HepG2 (cell line): Measurements from ENCODE around the gene CABLES2. TPM values are rescaled to one million over a fixed set of nuclear protein-coding genes. Genes with fewer than 3 reads are reported as not detected.

Source experiments
- ADNP ChIP-seq: sonication (generic); formaldehyde crosslinking; IDR thresholded peaks from 2 replicates; pipeline ENCODE4 v1.4.0; 2020; ENCODE audit warnings: missing genetic modification reagents
- BCL3 ChIP-seq: sonication (generic); formaldehyde crosslinking; IDR thresholded peaks from 2 replicates; pipeline ENCODE4 v1.5.1; 2020; ENCODE audit warnings: mild to moderate bottlenecking, missing genetic modification reagents, moderate library complexity
- BRF2 ChIP-seq: sonication (generic); formaldehyde crosslinking; IDR thresholded peaks from 2 replicates; pipeline ENCODE4 v1.8.1; 2022; ENCODE audit warnings: mild to moderate bottlenecking, missing genetic modification reagents
- CCAR2 ChIP-seq: fragments of 200-400 bp; formaldehyde crosslinking; optimal IDR thresholded peaks from 2 replicates; pipeline ENCODE3; 2018; ENCODE audit warnings: low read depth, mild to moderate bottlenecking, low read length, moderate library complexity
- DPF2 ChIP-seq: sonication (generic); formaldehyde crosslinking; IDR thresholded peaks from 2 replicates; pipeline ENCODE4 v1.4.0; 2020; ENCODE audit warnings: mild to moderate bottlenecking, low read depth, missing genetic modification reagents, borderline replicate concordance
- HMG20B ChIP-seq: conservative IDR thresholded peaks from 2 replicates; pipeline ENCODE4 v1.6.1; 2016; ENCODE audit warnings: missing genetic modification reagents, missing compliant biosample characterization
- KLF13 ChIP-seq: sonication (generic); formaldehyde crosslinking; IDR thresholded peaks from 2 replicates; pipeline ENCODE4 v1.4.0; 2020; ENCODE audit warnings: mild to moderate bottlenecking, missing genetic modification reagents
- MBD4 ChIP-seq: IDR thresholded peaks from 2 replicates; pipeline ENCODE4 v1.6.1; 2012; ENCODE audit warnings: low read length, inconsistent platforms, borderline replicate concordance
- NFIC ChIP-seq: IDR thresholded peaks from 2 replicates; pipeline ENCODE4 v1.6.1; 2012; ENCODE audit warnings: mild to moderate bottlenecking, low read length, inconsistent platforms
- NR2F6 ChIP-seq, 2 experiments: IDR thresholded peaks; 2 replicates each; pipeline ENCODE4 v1.6.1; 2016; ENCODE audit warnings: antibody characterized with exemption in 1 of 2, mild to moderate bottlenecking in 1 of 2
- SMC3 ChIP-seq: IDR thresholded peaks from 2 replicates; pipeline ENCODE4 v1.6.1; 2011; ENCODE audit warnings: low read length, improper control_type of control experiment
- TFE3 ChIP-seq: IDR thresholded peaks from 2 replicates; pipeline ENCODE4 v1.6.1; 2016
- ZBTB33 ChIP-seq: sonication (generic); formaldehyde crosslinking; IDR thresholded peaks from 2 replicates; pipeline ENCODE4 v1.4.0; 2020; ENCODE audit warnings: missing genetic modification reagents
- ZBTB49 ChIP-seq: sonication (generic); formaldehyde crosslinking; IDR thresholded peaks from 2 replicates; pipeline ENCODE4 v1.4.0; 2020; ENCODE audit warnings: missing genetic modification reagents, borderline replicate concordance
- ZFP36 ChIP-seq: fragments of 150-350 bp; IDR thresholded peaks from 2 replicates; pipeline ENCODE4 v1.6.1; 2018; ENCODE audit warnings: borderline replicate concordance, low read length, low read depth; ENCODE audit not compliant: partially characterized antibody
- ZKSCAN5 ChIP-seq: sonication (generic); formaldehyde crosslinking; IDR thresholded peaks from 2 replicates; pipeline ENCODE4 v1.5.1; 2020; ENCODE audit warnings: mild to moderate bottlenecking, missing genetic modification reagents
- ZMYM4 ChIP-seq: sonication (generic); formaldehyde crosslinking; IDR thresholded peaks from 2 replicates; pipeline ENCODE4 v1.8.1; 2023; ENCODE audit warnings: mild to moderate bottlenecking, missing genetic modification reagents
- ZNF24 ChIP-seq: fragments of 450-650 bp; IDR thresholded peaks from 2 replicates; pipeline ENCODE4 v1.6.1; 2017; ENCODE audit warnings: antibody characterized with exemption, mild to moderate bottlenecking
- ZNF580 ChIP-seq: IDR thresholded peaks from 2 replicates; pipeline ENCODE4 v1.6.1; 2016; ENCODE audit warnings: low read depth, borderline replicate concordance
- ZNF644 ChIP-seq: IDR thresholded peaks from 2 replicates; pipeline ENCODE4 v1.6.1; 2016; ENCODE audit warnings: low read depth
- ZNF652 ChIP-seq: IDR thresholded peaks from 2 replicates; pipeline ENCODE4 v1.6.1; 2016; ENCODE audit warnings: low read depth, borderline replicate concordance
- ZSCAN21 ChIP-seq: sonication (generic); formaldehyde crosslinking; IDR thresholded peaks from 2 replicates; pipeline ENCODE4 v1.8.0; 2022; ENCODE audit warnings: mild to moderate bottlenecking, missing genetic modification reagents, moderate library complexity, borderline replicate concordance
- polyA plus RNA-seq, 8 experiments: library from polyadenylated mRNA; depleted of rRNA in 3 of 8; stranded (reverse) in 7 of 8; unstranded in 1 of 8; fragments of >200 nt; fragmentation: Illumina TruSeq in 4 of 8; extraction: Trizol in 4 of 8; gene quantifications; 2 replicates each; pipeline versions ENCODE4 v1.2.1 to v1.2.3, GENCODE V29; 2011 to 2016; ENCODE audit warnings: low read depth in 4 of 8, missing spikeins in 1 of 8, mixed read lengths in 1 of 8; ENCODE audit not compliant: insufficient read depth in 1 of 8
- total RNA-seq, 5 experiments: library from RNA; depleted of rRNA; stranded (reverse); fragments of >200 nt; fragmentation: Illumina TruSeq; extraction: Trizol; gene quantifications; 2 replicates each; pipeline ENCODE4 v1.2.3, GENCODE V29; 2016; ENCODE audit warnings: low read depth in 1 of 5

Gene CABLES2
- total and polyA plus RNA-seq, 2 of the 13 experiments (the other 11 are each of a cell fraction or from before 2014, with no cell fraction given) = 5.2 to 9.7 TPM

GRCh38 chr20:62370115-62370806 lies 36.8 kb downstream of the CABLES2 start (continued):
- TF ChIP-seq ZNF24 (no peak), HMG20B (no peak), ZMYM4 (CRISPR knock-in tag) (peak; percentile 48), ZNF644 (no peak), KLF13 (no peak), NFIC (no peak), ZSCAN21 (CRISPR knock-in tag) (0 out of 2 replicates have a peak, but pooled peaks have one; percentile 30), ADNP (CRISPR knock-in tag) (no peak), CCAR2 (no peak), SMC3 (no peak), ZNF580 (no peak), BCL3 (no peak), ZNF652 (CRISPR knock-in tag) (peak; percentile 9; the same call in 1 of the 2 replicates), BRF2 (CRISPR knock-in tag) (no peak), NR2F6 (IDR thresholded peaks at IDR 0.05) (peak; percentile 78), NR2F6 (CRISPR knock-in tag; IDR thresholded peaks at IDR 0.05) (peak; percentile 75), DPF2 (CRISPR knock-in tag) (no peak), ZFP36 (no peak), TFE3 (no peak), ZKSCAN5 (CRISPR knock-in tag) (0 out of 2 replicates have a peak, but pooled peaks have one; percentile 11), ZBTB49 (no peak), ZBTB33 (CRISPR knock-in tag) (no peak), MBD4 (no peak)
